PC-3 (cell line): ENCODE measurements around the gene NR2F6. TPM values are rescaled to one million over a fixed set of nuclear protein-coding genes. Genes with fewer than 3 reads are reported as not detected.
A peak's percentile ranks its signal among the peaks of the same experiment; 100 is the strongest.

ENCODE experiments used
- ATAC-seq: fragments of 200-7000 bp; cut with Tn5 transposase; 2 replicates; pipeline ENCODE4 v1.9.1; 2020; ENCODE audit warnings: mild to moderate bottlenecking, moderate library complexity
- BruUV-seq: library from RNA; stranded (reverse); fragments of 400-500 nt; replicated peaks from 2 replicates; lab custom pipeline; 2021; lab: Mats Ljungman, UMichigan
- CTCF ChIA-PET: fragments of 300-600 bp; sonication (Branson Sonifier 250); formaldehyde crosslinking; loops from one replicate; lab custom pipeline; 2022; ENCODE audit warnings: antibody characterized with exemption; lab: Charles Lee
- POLR2A ChIA-PET: fragments of 300-600 bp; sonication (Branson Sonifier 250); formaldehyde crosslinking; loops from one replicate; lab custom pipeline; 2022; ENCODE audit warnings: antibody characterized with exemption; ENCODE audit not compliant: unreplicated experiment; lab: Charles Lee
- DNase-seq: peaks from one replicate; pipeline ENCODE4 v3.0.0-alpha.2; 2015
- H2AFZ ChIP-seq: fragments of 300-600 bp; sonication (generic); 2 replicates; pipeline ENCODE4 v1.6.0; 2016; ENCODE audit warnings: antibody characterized with exemption, low read length
- H3F3A ChIP-seq: fragments of 300-600 bp; sonication (generic); one replicate; pipeline ENCODE4 v1.6.0; 2017; ENCODE audit warnings: antibody characterized with exemption, low read length, control low read depth, mild to moderate bottlenecking; ENCODE audit not compliant: unreplicated experiment
- H3K27ac ChIP-seq: fragments of 300-600 bp; sonication (generic); 2 replicates; pipeline ENCODE4 v1.5.1; 2016; ENCODE audit warnings: mild to moderate bottlenecking, low read length
- H3K27me3 ChIP-seq: fragments of 300-600 bp; sonication (generic); 2 replicates; pipeline ENCODE4 v1.6.1; 2016; ENCODE audit warnings: low read length, mixed read lengths
- H3K36me3 ChIP-seq: fragments of 300-600 bp; sonication (generic); 2 replicates; pipeline ENCODE4 v1.6.1; 2016; ENCODE audit warnings: low read depth, mixed run types, low read length, mixed read lengths
- H3K4me1 ChIP-seq: fragments of 300-600 bp; sonication (generic); 2 replicates; pipeline ENCODE4 v1.5.1; 2016; ENCODE audit warnings: low read length; ENCODE audit not compliant: insufficient read depth
- H3K4me2 ChIP-seq: fragments of 300-600 bp; sonication (generic); 2 replicates; pipeline ENCODE4 v1.6.0; 2016; ENCODE audit warnings: low read length
- H3K4me3 ChIP-seq: fragments of 300-600 bp; sonication (generic); 2 replicates; pipeline ENCODE4 v1.5.1; 2016; ENCODE audit warnings: mild to moderate bottlenecking, low read length, mixed read lengths
- H3K79me2 ChIP-seq: fragments of 300-600 bp; sonication (generic); 2 replicates; pipeline ENCODE4 v1.6.1; 2017; ENCODE audit warnings: low read length, mixed read lengths
- H3K9ac ChIP-seq: fragments of 300-600 bp; sonication (generic); 2 replicates; pipeline ENCODE4 v1.6.0; 2016; ENCODE audit warnings: mild to moderate bottlenecking, low read length
- H3K9me2 ChIP-seq: fragments of 300-600 bp; sonication (generic); replicated peaks from 2 replicates; pipeline ENCODE4 v1.6.1; 2016; ENCODE audit warnings: mixed run types, low read length, mixed read lengths
- H3K9me3 ChIP-seq: fragments of 300-600 bp; sonication (generic); 2 replicates; pipeline ENCODE4 v1.6.1; 2016; ENCODE audit warnings: low read length, mixed read lengths
- H4K20me1 ChIP-seq: fragments of 300-600 bp; sonication (generic); 2 replicates; pipeline ENCODE4 v1.6.1; 2016; ENCODE audit warnings: low read length, mixed read lengths
- CTCF ChIP-seq: fragments of 300-600 bp; sonication (generic); conservative IDR thresholded peaks from 2 replicates; pipeline ENCODE4 v1.5.1; 2017; ENCODE audit warnings: antibody characterized with exemption, low read depth, mild to moderate bottlenecking, low read length
- EZH2 ChIP-seq: fragments of 300-600 bp; sonication (generic); IDR thresholded peaks from one replicate; pipeline ENCODE4 v1.6.1; 2017; ENCODE audit warnings: antibody characterized with exemption, mild to moderate bottlenecking, low read length; ENCODE audit not compliant: unreplicated experiment
- EZH2phosphoT487 ChIP-seq: fragments of 300-600 bp; sonication (generic); IDR thresholded peaks from 2 replicates; pipeline ENCODE4 v1.6.1; 2018; ENCODE audit warnings: mild to moderate bottlenecking, antibody characterized with exemption, low read length, borderline replicate concordance
- intact Hi-C: fragments of 100-400 bp; cut with micrococcal nuclease; formaldehyde crosslinking; loops from 2 replicates; pipeline ENCODE4 v1.9.0; 2023
- total RNA-seq: library from RNA; depleted of rRNA; stranded (reverse); fragments of >200 nt; gene quantifications from 2 replicates; pipeline ENCODE4 v1.2.3, GENCODE V29; 2014

NR2F6 gene
- total RNA-seq, 1 experiment from 2014 or later, result 134 TPM

GRCh38 chr19:17268754-17269153, 23.0 kb upstream of the NR2F6 start:
- no TSS peak for BruUV-seq
- Histone ChIP-seq H3K9me2 (no peaks in the 10 kb centered on the region), H3K9ac (no peak overlapping the region), H3K27me3 (no peaks in the 10 kb centered on the region), H3K4me2 (peak overlapping the region; percentile 99), H3K27ac (no peak overlapping the region), H3K4me1 (peaks cover 7% of the 10 kb centered on the region), H4K20me1 (no peaks in the 10 kb centered on the region), H3F3A (no peaks in the 10 kb centered on the region), H2AFZ (no peak overlapping the region), H3K36me3 (peaks cover 16% of the 10 kb centered on the region), H3K4me3 (peak overlapping the region; percentile 97; the same call in 1 of the 2 replicates), H3K79me2 (peaks cover 17% of the 10 kb centered on the region), H3K9me3 (no peaks in the 10 kb centered on the region)
- no peak for DNase-seq
- ATAC-seq, result no peak
- intact Hi-C loops, result no loop called here
- POLR2A ChIA-PET, result no interaction called here
- TF ChIP-seq EZH2 (no peak), CTCF (no peak), EZH2phosphoT487 (no peak)
- CTCF ChIA-PET, result no interaction called here

GRCh38 chr19:17266975-17267788, 21.5 kb upstream of the NR2F6 start, which contains the start of gene BABAM1:
Gene BABAM1 (plus strand): TSS chr19:17267443. CDS start chr19:17268807, 1,364 bp downstream.
- peak within 1 kb of the TSS; percentile 42 for H3K27ac ChIP-seq
- CTCF ChIA-PET, result interaction anchor here (0.8 to 1.1 kb wide), 3 partner anchors 15 to 65 kb away, joined by 3 to 6 read pairs (median 3); partner anchors contain the start of genes ANKLE1 and MRPL34
- H3F3A ChIP-seq, result no peaks in the 10 kb centered on the region
- no TSS peak for BruUV-seq
- H3K79me2 ChIP-seq, result peaks cover 17% of the 10 kb centered on the region
- intact Hi-C loops, result loop anchor here (2.0 kb wide), 1 partner anchor 42 kb away; the partner anchor contains the start of gene DDA1
- ATAC-seq (peak; percentile 97), DNase-seq (peak; percentile 99)
- no peaks in the 10 kb centered on the region for H3K9me2 ChIP-seq
- peak within 1 kb of the TSS; percentile 85 for H3K9ac ChIP-seq
- H3K4me2 ChIP-seq, result peak within 1 kb of the TSS; percentile 99
- H3K9me3 ChIP-seq, result no peaks in the 10 kb centered on the region
- no peak for TF ChIP-seq EZH2phosphoT487
- no peak for TF ChIP-seq EZH2
- H4K20me1 ChIP-seq, result no peaks in the 10 kb centered on the region
- peaks cover 7% of the 10 kb centered on the region for H3K4me1 ChIP-seq
- no peaks in the 10 kb centered on the region for H3K27me3 ChIP-seq
- H3K4me3 ChIP-seq, result peak within 1 kb of the TSS; percentile 97
- POLR2A ChIA-PET, result interaction anchor here (0.5 to 1.2 kb wide), 6 partner anchors 11 to 153 kb away, joined by 3 to 9 read pairs (median 4); partner anchors contain the start of genes MVB12A and USE1
- peaks cover 9% of the 10 kb centered on the region for H3K36me3 ChIP-seq
- H2AFZ ChIP-seq, result peak within 1 kb of the TSS; percentile 81

GRCh38 chr19:17266589-17266974, 20.9 kb upstream of the NR2F6 start:
- Histone ChIP-seq H3K9me3 (no peaks in the 10 kb centered on the region), H3K4me1 (peaks cover 7% of the 10 kb centered on the region), H3K4me3 (no peak overlapping the region), H3K9ac (no peak overlapping the region), H3K27ac (no peak overlapping the region), H3K4me2 (no peak overlapping the region), H3K27me3 (no peaks in the 10 kb centered on the region), H3K79me2 (peaks cover 17% of the 10 kb centered on the region), H3K9me2 (no peaks in the 10 kb centered on the region), H4K20me1 (no peaks in the 10 kb centered on the region), H3K36me3 (peaks cover 9% of the 10 kb centered on the region), H2AFZ (peak overlapping the region; percentile 44), H3F3A (no peaks in the 10 kb centered on the region)
- TF ChIP-seq EZH2 (no peak), CTCF (no peak), EZH2phosphoT487 (no peak)
- ATAC-seq (no peak), DNase-seq (no peak)
- intact Hi-C loops, result loop anchor here (2.0 kb wide), 1 partner anchor 42 kb away; the partner anchor contains the start of gene DDA1
- ChIA-PET POLR2A (interaction anchor here (0.5 to 1.2 kb wide), 7 partner anchors 12 to 153 kb away, joined by 3 to 10 read pairs (median 5); partner anchors contain the start of genes MVB12A and USE1), CTCF (interaction anchor here (0.8 to 1.1 kb wide), 3 partner anchors 16 to 64 kb away, joined by 3 to 6 read pairs (median 3); partner anchors contain the start of genes ANKLE1 and MRPL34)
- no TSS peak for BruUV-seq
